Measurements from ENCODE around the gene BLVRB. TPM values are rescaled to one million over a fixed set of nuclear protein-coding genes. Genes with fewer than 3 reads are reported as not detected.
A peak's percentile ranks its signal among the peaks of the same experiment; 100 is the strongest.

The BLVRB gene
- total and polyA plus RNA-seq, 4 donors: 132 to 1,243 (median 252) TPM

GRCh38 chr19:40403262-40403984 lies 62.1 kb downstream of the BLVRB start (continued):
- TF ChIP-seq RXRA (IDR thresholded peaks at IDR 0.05): peak in 1 of 2 donors; percentile 30
- TF ChIP-seq HNF4A (conservative IDR thresholded peaks at IDR 0.05): peak; percentile 29 to 48
- peak; percentile 42 for TF ChIP-seq YY1 (IDR thresholded peaks at IDR 0.05)
- TF ChIP-seq SP1 (IDR thresholded peaks at IDR 0.05): peak; percentile 36
- TF ChIP-seq ATF3 (IDR thresholded peaks at IDR 0.05): no peak
- no peak for TF ChIP-seq MAX (IDR thresholded peaks at IDR 0.05)

GRCh38 chr19:40400559-40400958 lies 65.0 kb downstream of the BLVRB start:
- no peaks in the 10 kb centered on the region for H3K27me3 ChIP-seq (ENCODE audit: control insufficient read depth in 4 of 4, insufficient read depth in 4 of 4, low read length in 3 of 4)
- no peak for DNase-seq (ENCODE audit: low spot score)
- no peaks in the 10 kb centered on the region for H3K36me3 ChIP-seq (ENCODE audit: control insufficient read depth in 4 of 4, insufficient read depth in 3 of 4, low read depth in 1 of 4, low read length in 3 of 4)
- no peak overlapping the region for H3K27ac ChIP-seq (ENCODE audit: low read depth in 1 of 2, low read length in 2 of 2)
- H3K9me3 ChIP-seq (ENCODE audit: control insufficient read depth in 4 of 4, low read length in 3 of 4): no peaks in the 10 kb centered on the region
- TF ChIP-seq ATF3 (IDR thresholded peaks at IDR 0.05): no peak
- no peak for TF ChIP-seq CTCF (IDR thresholded peaks at IDR 0.05; ENCODE audit: low read depth, low read length, missing input control)
- TF ChIP-seq SP1 (IDR thresholded peaks at IDR 0.05): no peak
- TF ChIP-seq FOXA2 (IDR thresholded peaks at IDR 0.05): no peak
- TF ChIP-seq MAX (IDR thresholded peaks at IDR 0.05): no peak
- TF ChIP-seq YY1 (IDR thresholded peaks at IDR 0.05): no peak
- TF ChIP-seq FOXA1 (IDR thresholded peaks at IDR 0.05): no peak
- TF ChIP-seq TAF1 (conservative IDR thresholded peaks at IDR 0.05): no peak
- TF ChIP-seq EGR1 (IDR thresholded peaks at IDR 0.05; ENCODE audit: low read depth in 2 of 2): no peak
- no peak for TF ChIP-seq ZBTB33 (IDR thresholded peaks at IDR 0.05)
- no peak for TF ChIP-seq JUND (IDR thresholded peaks at IDR 0.05)
- no peak for TF ChIP-seq REST (IDR thresholded peaks at IDR 0.05)
- TF ChIP-seq RXRA (IDR thresholded peaks at IDR 0.05): no peak
- TF ChIP-seq GABPA (IDR thresholded peaks at IDR 0.05 in 1 of 2, conservative IDR thresholded peaks at IDR 0.05 in 1 of 2): no peak
- H3K9ac ChIP-seq (ENCODE audit: low read depth in 1 of 2, low read length in 2 of 2): no peak overlapping the region
- peaks cover 4 to 7% (median 6%) of the 10 kb centered on the region in 4 donors for H3K4me1 ChIP-seq (ENCODE audit: control insufficient read depth in 4 of 4, insufficient read depth in 4 of 4, low read length in 3 of 4)
- H3K4me3 ChIP-seq (ENCODE audit: low read depth in 1 of 3, low read length in 3 of 3): no peak overlapping the region
- 63% methylated on average over 3 of the region's 3 CpGs for WGBS

Measured in liver (tissue), 9 donors.